WTC11 (cell line): ENCODE results near the gene PTPRCAP. TPM values are rescaled to one million over a fixed set of nuclear protein-coding genes. Genes with fewer than 3 reads are reported as not detected.

ENCODE experiments used
- ATAC-seq: fragments of 200-7000 bp; cut with Tn5 transposase; 2 replicates; pipeline ENCODE4 v1.10.0; 2021; ENCODE audit warnings: mild to moderate bottlenecking, moderate library complexity
- CTCF ChIA-PET: fragments of 300-600 bp; sonication (Branson Sonifier 250); formaldehyde crosslinking; loops from one replicate; lab custom pipeline; 2021; ENCODE audit warnings: antibody characterized with exemption; lab: Charles Lee
- POLR2A ChIA-PET: fragments of 350-600 bp; sonication (Branson Sonifier 250); formaldehyde crosslinking; loops from one replicate; lab custom pipeline; 2021; ENCODE audit warnings: antibody characterized with exemption; lab: Charles Lee
- DNase-seq: peaks from one replicate; pipeline ENCODE4 v3.0.0; 2021; ENCODE audit warnings: low spot score
- H3K27ac Mint-ChIP-seq: 2 replicates; pipeline ENCODE4 v1.8.0; 2021; ENCODE audit warnings: mixed read lengths
- H3K27me3 Mint-ChIP-seq: 2 replicates; pipeline ENCODE4 v1.8.0; 2021; ENCODE audit warnings: low read depth, mild to moderate bottlenecking, moderate library complexity, mixed read lengths
- H3K36me3 Mint-ChIP-seq: 2 replicates; pipeline ENCODE4 v1.8.0; 2021; ENCODE audit warnings: mixed read lengths
- H3K4me1 Mint-ChIP-seq: 2 replicates; pipeline ENCODE4 v1.8.0; 2022; ENCODE audit warnings: mixed read lengths
- H3K4me3 Mint-ChIP-seq: 2 replicates; pipeline ENCODE4 v1.8.0; 2021; ENCODE audit warnings: mild to moderate bottlenecking, moderate library complexity, mixed read lengths
- H3K9me3 Mint-ChIP-seq: 2 replicates; pipeline ENCODE4 v1.8.0; 2021; ENCODE audit warnings: mixed read lengths
- E2F4 ChIP-seq: sonication (generic); formaldehyde crosslinking; IDR thresholded peaks from 2 replicates; pipeline ENCODE4 v1.8.1; 2022; ENCODE audit warnings: low read depth, mild to moderate bottlenecking, moderate library complexity, missing genetic modification reagents, borderline replicate concordance
- FOXK1 ChIP-seq: sonication (generic); formaldehyde crosslinking; IDR thresholded peaks from 2 replicates; pipeline ENCODE4 v1.8.0; 2022; ENCODE audit warnings: mild to moderate bottlenecking, moderate library complexity, missing genetic modification reagents
- GRHL2 ChIP-seq: fragments of 250-450 bp; sonication (Bioruptor Pico); IDR thresholded peaks from 2 replicates; pipeline ENCODE4 v1.8.0; 2022; ENCODE audit warnings: mild to moderate bottlenecking, moderate library complexity; ENCODE audit not compliant: insufficient replicate concordance, severe bottlenecking
- KAT7 ChIP-seq: sonication (generic); formaldehyde crosslinking; IDR thresholded peaks from 2 replicates; pipeline ENCODE4 v1.8.1; 2023; ENCODE audit warnings: missing genetic modification reagents, mild to moderate bottlenecking, borderline replicate concordance
- MLX ChIP-seq: sonication (generic); formaldehyde crosslinking; IDR thresholded peaks from 2 replicates; pipeline ENCODE4 v1.8.1; 2023; ENCODE audit warnings: mild to moderate bottlenecking, missing genetic modification reagents, moderate library complexity
- NFATC4 ChIP-seq: fragments of 250-450 bp; sonication (Bioruptor Pico); IDR thresholded peaks from 2 replicates; pipeline ENCODE4 v1.9.0; 2021; ENCODE audit warnings: mild to moderate bottlenecking
- NR2C2 ChIP-seq: sonication (generic); formaldehyde crosslinking; IDR thresholded peaks from 2 replicates; pipeline ENCODE4 v1.8.0; 2022; ENCODE audit warnings: mild to moderate bottlenecking, missing genetic modification reagents
- RELA ChIP-seq: sonication (generic); formaldehyde crosslinking; IDR thresholded peaks from 2 replicates; pipeline ENCODE4 v1.8.1; 2022; ENCODE audit warnings: missing genetic modification reagents, mild to moderate bottlenecking, borderline replicate concordance
- RORB ChIP-seq: fragments of 250-450 bp; sonication (Bioruptor Pico); IDR thresholded peaks from 2 replicates; pipeline ENCODE4 v1.9.0; 2021; ENCODE audit warnings: mild to moderate bottlenecking
- SMAD4 ChIP-seq: sonication (generic); formaldehyde crosslinking; IDR thresholded peaks from 2 replicates; pipeline ENCODE4 v1.8.0; 2022; ENCODE audit warnings: mild to moderate bottlenecking, missing genetic modification reagents
- STAT6 ChIP-seq: sonication (generic); formaldehyde crosslinking; conservative IDR thresholded peaks from 2 replicates; pipeline ENCODE4 v1.8.1; 2023; ENCODE audit warnings: mild to moderate bottlenecking, low read depth, missing genetic modification reagents, moderate library complexity
- ZBTB21 ChIP-seq: sonication (generic); formaldehyde crosslinking; IDR thresholded peaks from 2 replicates; pipeline ENCODE4 v1.8.1; 2023; ENCODE audit warnings: mild to moderate bottlenecking, missing genetic modification reagents, borderline replicate concordance
- ZMAT4 ChIP-seq: fragments of 250-450 bp; sonication (Bioruptor Pico); IDR thresholded peaks from 2 replicates; pipeline ENCODE4 v1.9.0; 2021; ENCODE audit warnings: mild to moderate bottlenecking
- ZNF138 ChIP-seq: sonication (generic); formaldehyde crosslinking; conservative IDR thresholded peaks from 2 replicates; pipeline ENCODE4 v1.8.1; 2022; ENCODE audit warnings: mild to moderate bottlenecking, moderate library complexity, missing genetic modification reagents
- ZNF263 ChIP-seq: sonication (generic); formaldehyde crosslinking; IDR thresholded peaks from 2 replicates; pipeline ENCODE4 v1.8.1; 2022; ENCODE audit warnings: low read depth, mild to moderate bottlenecking, moderate library complexity, missing genetic modification reagents
- ZNF396 ChIP-seq: fragments of 250-450 bp; sonication (Bioruptor Pico); IDR thresholded peaks from 2 replicates; pipeline ENCODE4 v1.8.0; 2021; ENCODE audit warnings: mild to moderate bottlenecking, moderate library complexity, borderline replicate concordance
- ZNF425 ChIP-seq: fragments of 250-450 bp; sonication (Bioruptor Pico); conservative IDR thresholded peaks from 2 replicates; pipeline ENCODE4 v1.9.0; 2021; ENCODE audit warnings: mild to moderate bottlenecking
- total RNA-seq: library from RNA; stranded (reverse); gene quantifications from 3 replicates; pipeline ENCODE4 v1.2.3, GENCODE V29; 2021
- TF ChIP-seq, protein P1 (sequence below): sonication (generic); formaldehyde crosslinking; IDR thresholded peaks from 2 replicates; pipeline ENCODE4 v1.8.1; 2022; ENCODE audit warnings: low read depth, missing genetic modification reagents, borderline replicate concordance

PTPRCAP gene
- total RNA-seq, 1 experiment from 2014 or later: 3.6 TPM

- peaks cover 24% of the 10 kb centered on the region for H3K36me3 Mint-ChIP-seq
- CTCF ChIA-PET: interaction anchor here (0.7 to 2.0 kb wide), 11 partner anchors 15 to 135 kb away, joined by 3 to 15 read pairs (median 5); partner anchors contain the start of genes POLD4 and TMEM134
- peak; percentile 58 for DNase-seq
- ATAC-seq: peak; percentile 38
- peaks cover 38% of the 10 kb centered on the region for H3K4me1 Mint-ChIP-seq
- TF ChIP-seq ZBTB21 (CRISPR knock-in tag): peak; percentile 72; the same call in 1 of the 2 replicates
- TF ChIP-seq SMAD4 (CRISPR knock-in tag): no peak
- no peak for TF ChIP-seq E2F4 (CRISPR knock-in tag)
- H3K4me3 Mint-ChIP-seq: peak overlapping the region; percentile 45
- POLR2A ChIA-PET: interaction anchor here (0.5 to 1.9 kb wide), 8 partner anchors 10 to 278 kb away, joined by 3 to 7 read pairs (median 4); partner anchors contain the start of genes KDM2A, PTPRCAP and RPS6KB2
- no peaks in the 10 kb centered on the region for H3K27me3 Mint-ChIP-seq
- H3K9me3 Mint-ChIP-seq: no peaks in the 10 kb centered on the region
- peak overlapping the region; percentile 93 for H3K27ac Mint-ChIP-seq
Observed at GRCh38 chr11:67396587-67397389, 40.7 kb downstream of the PTPRCAP start.

GRCh38 chr11:67396259-67396581 is 41.3 kb downstream of the PTPRCAP start:
- CTCF ChIA-PET: interaction anchor here (0.7 to 2.0 kb wide), 11 partner anchors 14 to 135 kb away, joined by 3 to 15 read pairs (median 5); partner anchors contain the start of genes POLD4 and TMEM134
- Mint-ChIP-seq H3K4me1 (peaks cover 40% of the 10 kb centered on the region), H3K27ac (peak overlapping the region; percentile 86), H3K36me3 (peaks cover 24% of the 10 kb centered on the region), H3K27me3 (no peaks in the 10 kb centered on the region), H3K9me3 (no peaks in the 10 kb centered on the region), H3K4me3 (peak overlapping the region; percentile 27; the same call in 1 of the 2 replicates)
- DNase-seq (no peak), ATAC-seq (no peak)
- POLR2A ChIA-PET: interaction anchor here (0.5 to 1.9 kb wide), 8 partner anchors 8 to 41 kb away, joined by 3 to 7 read pairs (median 4); partner anchors contain the start of genes PTPRCAP and RPS6KB2
- TF ChIP-seq KAT7: no peak
- TF ChIP-seq NFATC4 (CRISPR knock-in tag): no peak
- TF ChIP-seq RELA (CRISPR knock-in tag): no peak
- TF ChIP-seq FOXK1 (CRISPR knock-in tag): no peak
- TF ChIP-seq, all 79 proteins: peak for 0

DNA sequence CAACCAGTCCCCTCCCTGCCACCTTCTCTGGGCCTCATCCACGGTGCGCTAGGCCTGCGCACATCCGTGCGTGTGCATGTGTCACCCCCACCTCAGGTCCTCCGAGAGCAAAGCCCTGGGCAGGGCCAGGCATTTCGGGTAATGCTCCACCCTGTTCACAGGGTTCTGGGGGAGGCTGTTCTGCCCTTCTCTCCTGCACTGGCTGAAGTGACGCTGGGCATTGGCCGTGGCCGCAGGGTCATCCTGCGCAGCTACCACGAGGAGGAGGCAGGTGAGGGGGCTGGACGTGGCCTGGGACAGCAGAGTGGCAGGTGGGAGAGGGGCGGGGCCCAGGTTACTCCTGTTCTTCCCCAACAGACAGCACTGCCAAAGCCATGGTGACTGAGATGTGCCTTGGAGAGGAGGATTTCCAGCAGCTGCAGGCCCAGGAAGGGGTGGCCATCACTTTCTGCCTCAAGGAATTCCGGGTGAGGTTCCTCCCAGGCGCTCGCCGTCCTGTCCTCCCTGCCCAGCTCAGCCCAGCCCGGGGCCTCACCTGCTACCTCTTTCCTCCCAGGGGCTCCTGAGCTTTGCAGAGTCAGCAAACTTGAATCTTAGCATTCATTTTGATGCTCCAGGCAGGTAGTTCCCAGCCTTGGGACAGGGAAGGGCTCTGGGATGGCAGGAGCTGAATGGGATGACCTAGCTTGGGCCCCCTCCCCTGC is 41.8 kb downstream of the PTPRCAP start:
- Mint-ChIP-seq H3K4me1 (peaks cover 45% of the 10 kb centered on the region), H3K36me3 (peaks cover 24% of the 10 kb centered on the region), H3K27me3 (no peaks in the 10 kb centered on the region), H3K9me3 (no peaks in the 10 kb centered on the region), H3K27ac (peak overlapping the region; percentile 86), H3K4me3 (no peak overlapping the region)
- CTCF ChIA-PET: interaction anchor here (0.7 to 2.0 kb wide), 11 partner anchors 14 to 134 kb away, joined by 3 to 15 read pairs (median 5); partner anchors contain the start of genes POLD4 and TMEM134
- POLR2A ChIA-PET: interaction anchor here (0.5 to 1.9 kb wide), 7 partner anchors 9 to 41 kb away, joined by 3 to 7 read pairs (median 4); partner anchors contain the start of genes PTPRCAP and RPS6KB2
- no peak for ATAC-seq
- no peak for DNase-seq
- no peak for TF ChIP-seq MLX (CRISPR knock-in tag)
- no peak for TF ChIP-seq NFATC4 (CRISPR knock-in tag)
- no peak for TF ChIP-seq ZNF263
- TF ChIP-seq ZMAT4: no peak
- TF ChIP-seq ZNF138 (CRISPR knock-in tag): no peak
- TF ChIP-seq RELA (CRISPR knock-in tag): no peak
- TF ChIP-seq, protein P1, sequence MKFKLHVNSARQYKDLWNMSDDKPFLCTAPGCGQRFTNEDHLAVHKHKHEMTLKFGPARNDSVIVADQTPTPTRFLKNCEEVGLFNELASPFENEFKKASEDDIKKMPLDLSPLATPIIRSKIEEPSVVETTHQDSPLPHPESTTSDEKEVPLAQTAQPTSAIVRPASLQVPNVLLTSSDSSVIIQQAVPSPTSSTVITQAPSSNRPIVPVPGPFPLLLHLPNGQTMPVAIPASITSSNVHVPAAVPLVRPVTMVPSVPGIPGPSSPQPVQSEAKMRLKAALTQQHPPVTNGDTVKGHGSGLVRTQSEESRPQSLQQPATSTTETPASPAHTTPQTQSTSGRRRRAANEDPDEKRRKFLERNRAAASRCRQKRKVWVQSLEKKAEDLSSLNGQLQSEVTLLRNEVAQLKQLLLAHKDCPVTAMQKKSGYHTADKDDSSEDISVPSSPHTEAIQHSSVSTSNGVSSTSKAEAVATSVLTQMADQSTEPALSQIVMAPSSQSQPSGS (CRISPR knock-in tag): no peak
- no peak for TF ChIP-seq STAT6
- no peak for TF ChIP-seq RORB (CRISPR knock-in tag)
- no peak for TF ChIP-seq ZNF396 (CRISPR knock-in tag)
- TF ChIP-seq ZNF425: no peak
- TF ChIP-seq NR2C2 (CRISPR knock-in tag): no peak
- TF ChIP-seq GRHL2 (CRISPR knock-in tag): no peak
